ENCODE data around the gene MKNK1.

Gene MKNK1

GRCh38 chr1:46592823-46593222 is 11.2 kb downstream of the MKNK1 start:
- TF ChIP-seq POU6F1 (CRISPR knock-in tag; IDR thresholded peaks at IDR 0.05; ENCODE audit: borderline replicate concordance, low read depth) (no peak), TCF4 (CRISPR knock-in tag; IDR thresholded peaks at IDR 0.05; ENCODE audit: borderline replicate concordance) (no peak), PPARA (CRISPR knock-in tag; IDR thresholded peaks at IDR 0.05; ENCODE audit: borderline replicate concordance) (no peak), ARNTL (CRISPR knock-in tag; IDR thresholded peaks at IDR 0.05; ENCODE audit: borderline replicate concordance, low read depth) (no peak), GLIS3 (CRISPR knock-in tag; IDR thresholded peaks at IDR 0.05) (no peak), ZFP30 (CRISPR knock-in tag; IDR thresholded peaks at IDR 0.05) (no peak), BACH2 (CRISPR knock-in tag; IDR thresholded peaks at IDR 0.05; ENCODE audit: borderline replicate concordance) (no peak), TOX (CRISPR knock-in tag; IDR thresholded peaks at IDR 0.05; ENCODE audit: borderline replicate concordance) (no peak), RARB (CRISPR knock-in tag; IDR thresholded peaks at IDR 0.05) (no peak), ZNF70 (CRISPR knock-in tag; IDR thresholded peaks at IDR 0.05) (no peak), SNAI2 (CRISPR knock-in tag; IDR thresholded peaks at IDR 0.05) (no peak), CSDC2 (CRISPR knock-in tag; IDR thresholded peaks at IDR 0.05) (no peak), ZNF8 (CRISPR knock-in tag; IDR thresholded peaks at IDR 0.05) (no peak), CSRNP3 (CRISPR knock-in tag; IDR thresholded peaks at IDR 0.05) (no peak), OSR1 (CRISPR knock-in tag; IDR thresholded peaks at IDR 0.05) (no peak), ZFP3 (CRISPR knock-in tag; IDR thresholded peaks at IDR 0.05) (no peak), ISL1 (CRISPR knock-in tag; IDR thresholded peaks at IDR 0.05) (no peak), TSHZ2 (CRISPR knock-in tag; IDR thresholded peaks at IDR 0.05) (no peak), ZC3H10 (CRISPR knock-in tag; IDR thresholded peaks at IDR 0.05) (no peak)
- TF ChIP-seq, protein P1, sequence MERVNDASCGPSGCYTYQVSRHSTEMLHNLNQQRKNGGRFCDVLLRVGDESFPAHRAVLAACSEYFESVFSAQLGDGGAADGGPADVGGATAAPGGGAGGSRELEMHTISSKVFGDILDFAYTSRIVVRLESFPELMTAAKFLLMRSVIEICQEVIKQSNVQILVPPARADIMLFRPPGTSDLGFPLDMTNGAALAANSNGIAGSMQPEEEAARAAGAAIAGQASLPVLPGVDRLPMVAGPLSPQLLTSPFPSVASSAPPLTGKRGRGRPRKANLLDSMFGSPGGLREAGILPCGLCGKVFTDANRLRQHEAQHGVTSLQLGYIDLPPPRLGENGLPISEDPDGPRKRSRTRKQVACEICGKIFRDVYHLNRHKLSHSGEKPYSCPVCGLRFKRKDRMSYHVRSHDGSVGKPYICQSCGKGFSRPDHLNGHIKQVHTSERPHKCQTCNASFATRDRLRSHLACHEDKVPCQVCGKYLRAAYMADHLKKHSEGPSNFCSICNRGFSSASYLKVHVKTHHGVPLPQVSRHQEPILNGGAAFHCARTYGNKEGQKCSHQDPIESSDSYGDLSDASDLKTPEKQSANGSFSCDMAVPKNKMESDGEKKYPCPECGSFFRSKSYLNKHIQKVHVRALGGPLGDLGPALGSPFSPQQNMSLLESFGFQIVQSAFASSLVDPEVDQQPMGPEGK (CRISPR knock-in tag; IDR thresholded peaks at IDR 0.05; ENCODE audit: borderline replicate concordance): no peak
- no peak for ATAC-seq

GRCh38 chr1:46589529-46589928 is 14.5 kb downstream of the MKNK1 start:
- no peak for ATAC-seq
- TF ChIP-seq ZFP3 (CRISPR knock-in tag; IDR thresholded peaks at IDR 0.05): no peak
- TF ChIP-seq OSR1 (CRISPR knock-in tag; IDR thresholded peaks at IDR 0.05): no peak
- TF ChIP-seq SNAI2 (CRISPR knock-in tag; IDR thresholded peaks at IDR 0.05): no peak
- TF ChIP-seq PPARA (CRISPR knock-in tag; IDR thresholded peaks at IDR 0.05; ENCODE audit: borderline replicate concordance): no peak

- ATAC-seq: no peak
- TF ChIP-seq ARNTL (CRISPR knock-in tag; IDR thresholded peaks at IDR 0.05; ENCODE audit: borderline replicate concordance, low read depth) (no peak), ZNF8 (CRISPR knock-in tag; IDR thresholded peaks at IDR 0.05) (no peak), ZC3H10 (CRISPR knock-in tag; IDR thresholded peaks at IDR 0.05) (no peak), ZNF70 (CRISPR knock-in tag; IDR thresholded peaks at IDR 0.05) (no peak), SNAI2 (CRISPR knock-in tag; IDR thresholded peaks at IDR 0.05) (no peak), ZNF565 (CRISPR knock-in tag; conservative IDR thresholded peaks at IDR 0.05; ENCODE audit: low read depth) (no peak), PPARA (CRISPR knock-in tag; IDR thresholded peaks at IDR 0.05; ENCODE audit: borderline replicate concordance) (no peak)
- TF ChIP-seq, protein P1 (CRISPR knock-in tag; IDR thresholded peaks at IDR 0.05; ENCODE audit: borderline replicate concordance): no peak
Measured at GRCh38 chr1:46587069-46587468, 17.0 kb downstream of the MKNK1 start.
